Liver (tissue), 9 donors: ENCODE data around the gene CHPF2. TPM values are rescaled to one million over a fixed set of nuclear protein-coding genes. Genes with fewer than 3 reads are reported as not detected.

Source experiments
- DNase-seq: peaks from one replicate; pipeline ENCODE4 v3.0.0-alpha.2; 2017; ENCODE audit warnings: low spot score
- H3K27ac ChIP-seq, 2 donors: one replicate each; pipeline ENCODE4 v1.7.0; 2013; ENCODE audit warnings: inconsistent platforms in 2 of 2, low read length in 2 of 2, control low read depth in 1 of 2, low read depth in 1 of 2, mild to moderate bottlenecking in 1 of 2
- H3K27me3 ChIP-seq, 4 donors: one replicate each; pipeline versions ENCODE4 v1.6.1 to v1.7.0; 2013; ENCODE audit warnings: low read length in 3 of 4, inconsistent platforms in 1 of 4, mild to moderate bottlenecking in 1 of 4, moderate library complexity in 1 of 4; ENCODE audit not compliant: control insufficient read depth in 4 of 4, insufficient read depth in 4 of 4
- H3K36me3 ChIP-seq, 4 donors: one replicate each; pipeline versions ENCODE4 v1.6.1 to v1.7.0; 2013; ENCODE audit warnings: low read length in 3 of 4, mild to moderate bottlenecking in 3 of 4, low read depth in 1 of 4, moderate library complexity in 1 of 4; ENCODE audit not compliant: control insufficient read depth in 4 of 4, insufficient read depth in 3 of 4
- H3K4me1 ChIP-seq, 4 donors: one replicate each; pipeline versions ENCODE4 v1.6.1 to v1.7.0; 2013; ENCODE audit warnings: low read length in 3 of 4, mild to moderate bottlenecking in 3 of 4, moderate library complexity in 1 of 4; ENCODE audit not compliant: control insufficient read depth in 4 of 4, insufficient read depth in 4 of 4
- H3K4me3 ChIP-seq, 3 donors: one replicate each; pipeline versions ENCODE4 v1.6.1 to v1.7.0; 2013; ENCODE audit warnings: low read length in 3 of 3, control low read depth in 1 of 3, low read depth in 1 of 3, mild to moderate bottlenecking in 1 of 3
- H3K9ac ChIP-seq, 2 donors: one replicate each; pipeline ENCODE4 v1.7.0; 2013; ENCODE audit warnings: low read length in 2 of 2, mild to moderate bottlenecking in 2 of 2, moderate library complexity in 2 of 2, control low read depth in 1 of 2, low read depth in 1 of 2
- H3K9me3 ChIP-seq, 4 donors: one replicate each; pipeline versions ENCODE4 v1.6.1 to v1.7.0; 2013; ENCODE audit warnings: low read length in 3 of 4; ENCODE audit not compliant: control insufficient read depth in 4 of 4
- EGR1 ChIP-seq, 2 donors: IDR thresholded peaks; 2 replicates each; pipeline ENCODE4 v1.6.1; 2016 to 2018; ENCODE audit warnings: antibody characterized with exemption in 2 of 2, low read depth in 2 of 2
- FOXA1 ChIP-seq: IDR thresholded peaks from 2 replicates; pipeline ENCODE4 v1.6.1; 2016; ENCODE audit warnings: antibody characterized with exemption
- GABPA ChIP-seq, 2 donors: IDR thresholded peaks in 1 of 2; conservative IDR thresholded peaks in 1 of 2; 2 replicates each; pipeline ENCODE4 v1.6.1; 2016; ENCODE audit warnings: antibody characterized with exemption in 2 of 2, mild to moderate bottlenecking in 1 of 2, moderate library complexity in 1 of 2
- RAD21 ChIP-seq, 2 donors: IDR thresholded peaks; 2 replicates each; pipeline ENCODE4 v1.6.1; 2016; ENCODE audit warnings: antibody characterized with exemption in 2 of 2, mild to moderate bottlenecking in 2 of 2
- WGBS: extraction: QIAGEN DNeasy Blood & Tissue Kit; methylation state at CpG from one replicate; pipeline ENCODE4 v1.1.7; 2013; 5-methylcytosine and 5-hydroxymethylcytosine counted together
- polyA plus RNA-seq, 2 donors: library from polyadenylated mRNA; stranded (reverse) in 1 of 2; unstranded in 1 of 2; fragments of 200-250 nt in 1 of 2; fragments of >200 nt in 1 of 2; fragmentation: Nextera tagmentation in 1 of 2; extraction: Ambion mirVana in 1 of 2; gene quantifications; one replicate each; pipeline versions ENCODE4 v1.2.1 to v1.2.3, GENCODE V29; 2013 to 2015
- total RNA-seq, 2 donors: library from RNA; depleted of rRNA; stranded (reverse); fragments of >200 nt; gene quantifications; one replicate each; pipeline ENCODE4 v1.2.3, GENCODE V29; 2014
- TF ChIP-seq, protein P1 (sequence below): IDR thresholded peaks from 2 replicates; pipeline ENCODE4 v1.6.1; 2016; ENCODE audit warnings: antibody characterized with exemption
- donor health status: healthy.
- donor health status: healthy.
- donor health status: healthy.
- donor health status: healthy.
- donor health status: healthy.

The CHPF2 gene
- total and polyA plus RNA-seq, 4 donors: 4.1 to 19.7 (median 18.1) TPM

DNA sequence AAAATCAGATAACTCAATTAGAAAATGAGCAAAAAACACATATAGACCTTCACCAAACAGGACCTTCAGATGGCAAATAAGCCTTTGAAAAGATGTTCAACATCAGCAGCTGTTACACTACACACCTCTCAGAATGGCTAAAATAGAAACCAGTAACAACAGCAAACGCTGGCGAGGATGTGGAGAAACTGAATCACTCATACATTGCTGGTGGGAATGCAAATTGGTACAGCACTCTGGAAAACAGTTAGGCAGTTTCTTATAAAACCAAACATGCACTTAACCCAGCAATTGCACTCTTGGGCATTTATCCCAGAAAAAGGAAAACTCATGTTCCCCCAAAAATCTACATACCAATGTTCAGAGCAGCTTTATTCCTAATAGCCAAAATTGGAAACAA lies 53.9 kb downstream of the CHPF2 start:
- TF ChIP-seq FOXA1: no peak
- no peak for TF ChIP-seq EGR1 (IDR thresholded peaks at IDR 0.05; ENCODE audit: low read depth in 2 of 2)
- TF ChIP-seq, protein P1, sequence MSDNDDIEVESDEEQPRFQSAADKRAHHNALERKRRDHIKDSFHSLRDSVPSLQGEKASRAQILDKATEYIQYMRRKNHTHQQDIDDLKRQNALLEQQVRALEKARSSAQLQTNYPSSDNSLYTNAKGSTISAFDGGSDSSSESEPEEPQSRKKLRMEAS: no peak
- no peak for TF ChIP-seq GABPA (IDR thresholded peaks at IDR 0.05 in 1 of 2, conservative IDR thresholded peaks at IDR 0.05 in 1 of 2)
- no peak for TF ChIP-seq RAD21 (IDR thresholded peaks at IDR 0.05)
- no peaks in the 10 kb centered on the region for H3K36me3 ChIP-seq
- WGBS: 75% methylated on average over 2 of the region's 2 CpGs
- no peak overlapping the region for H3K9ac ChIP-seq
- H3K4me3 ChIP-seq: no peak overlapping the region
- peaks cover 0 to 3% (median 0%) of the 10 kb centered on the region in 4 donors for H3K27me3 ChIP-seq
- no peaks in the 10 kb centered on the region for H3K9me3 ChIP-seq
- H3K4me1 ChIP-seq: no peaks in the 10 kb centered on the region
- H3K27ac ChIP-seq: no peak overlapping the region
- DNase-seq: no peak

Other genes with a start within 250 kb of the CHPF2 start
- 1 to 10 TPM; 5.4 to 6.1 TPM for gene NOS3, start 241.5 kb upstream of the CHPF2 start, total RNA-seq
- gene NOS3, start 241.5 kb upstream of the CHPF2 start, polyA plus RNA-seq: 1 to 10 TPM; 1.6 to 4.9 TPM
- gene ATG9B, start 208.0 kb upstream of the CHPF2 start, total RNA-seq: not detected
- under 1 TPM in 1 of 2 donors, not detected in 1; 0.61 TPM for gene ATG9B, start 208.0 kb upstream of the CHPF2 start, polyA plus RNA-seq
- 10 to 100 TPM; 12.4 to 28.3 TPM for gene ABCB8, start 204.0 kb upstream of the CHPF2 start, total RNA-seq
- 10 to 100 TPM; 16.7 to 30.2 TPM for gene ABCB8, start 204.0 kb upstream of the CHPF2 start, polyA plus RNA-seq
- 1 to 10 TPM in 1 of 2 donors, under 1 TPM in 1; 0.05 to 1.0 TPM for gene ASIC3, start 184.0 kb upstream of the CHPF2 start, total RNA-seq
- under 1 TPM; 0.22 to 0.55 TPM for gene ASIC3, start 184.0 kb upstream of the CHPF2 start, polyA plus RNA-seq
- gene CDK5, start 174.6 kb upstream of the CHPF2 start, total RNA-seq: 1 to 10 TPM; 4.0 to 8.8 TPM
- gene CDK5, start 174.6 kb upstream of the CHPF2 start, polyA plus RNA-seq: 1 to 10 TPM; 6.0 to 9.0 TPM
- 10 to 100 TPM; 27.5 to 73.2 TPM for gene SLC4A2, start 172.9 kb upstream of the CHPF2 start, total RNA-seq
- 10 to 100 TPM; 72.0 to 98.8 TPM for gene SLC4A2, start 172.9 kb upstream of the CHPF2 start, polyA plus RNA-seq
- 10 to 100 TPM; 31.1 to 62.8 TPM for gene FASTK, start 151.7 kb upstream of the CHPF2 start, total RNA-seq
- gene FASTK, start 151.7 kb upstream of the CHPF2 start, polyA plus RNA-seq: 10 to 100 TPM; 33.9 to 53.4 TPM
- gene TMUB1, start 149.0 kb upstream of the CHPF2 start, total RNA-seq: 10 to 100 TPM; 15.1 to 28.9 TPM
- gene TMUB1, start 149.0 kb upstream of the CHPF2 start, polyA plus RNA-seq: 10 to 100 TPM; 32.0 to 51.7 TPM
- 10 to 100 TPM in 1 of 2 donors, 1 to 10 TPM in 1; 3.9 to 27.0 TPM for gene AGAP3, start 146.0 kb upstream of the CHPF2 start, total RNA-seq
- 10 to 100 TPM; 10.1 to 25.2 TPM for gene AGAP3, start 146.0 kb upstream of the CHPF2 start, polyA plus RNA-seq
- gene GBX1, start 64.8 kb upstream of the CHPF2 start, total RNA-seq: not detected
- gene GBX1, start 64.8 kb upstream of the CHPF2 start, polyA plus RNA-seq: not detected
- not detected for gene ASB10, start 45.2 kb upstream of the CHPF2 start, total RNA-seq
- gene ASB10, start 45.2 kb upstream of the CHPF2 start, polyA plus RNA-seq: not detected
- gene H2BK1, start 22.0 kb upstream of the CHPF2 start, total RNA-seq: not detected
- not detected for gene H2BK1, start 22.0 kb upstream of the CHPF2 start, polyA plus RNA-seq
- 10 to 100 TPM; 11.2 to 15.6 TPM for gene ABCF2, start 5.3 kb upstream of the CHPF2 start, total RNA-seq
- gene ABCF2, start 5.3 kb upstream of the CHPF2 start, polyA plus RNA-seq: 1 to 10 TPM; 6.3 to 9.9 TPM
- gene SMARCD3, start 16.2 kb downstream of the CHPF2 start, total RNA-seq: 1 to 10 TPM; 2.1 to 5.6 TPM
- 1 to 10 TPM; 1.8 to 2.2 TPM for gene SMARCD3, start 16.2 kb downstream of the CHPF2 start, polyA plus RNA-seq
- gene NUB1, start 109.3 kb downstream of the CHPF2 start, total RNA-seq: 10 to 100 TPM; 14.0 to 27.9 TPM
- gene NUB1, start 109.3 kb downstream of the CHPF2 start, polyA plus RNA-seq: 10 to 100 TPM; 18.7 to 19.0 TPM
- gene WDR86, start 177.6 kb downstream of the CHPF2 start, total RNA-seq: 1 to 10 TPM in 1 of 2 donors, under 1 TPM in 1; 0.75 to 4.9 TPM
- under 1 TPM; 0.35 to 0.78 TPM for gene WDR86, start 177.6 kb downstream of the CHPF2 start, polyA plus RNA-seq
- under 1 TPM in 1 of 2 donors, not detected in 1; under 0.01 TPM for gene CRYGN, start 207.7 kb downstream of the CHPF2 start, total RNA-seq
- under 1 TPM in 1 of 2 donors, not detected in 1; 0.02 TPM for gene CRYGN, start 207.7 kb downstream of the CHPF2 start, polyA plus RNA-seq